Measurements from ENCODE around the gene MKI67.

The MKI67 gene

GRCh38 chr10:128103229-128103714, 23.0 kb downstream of the MKI67 start:
- no peak for DNase-seq (ENCODE audit: extremely low read depth, insufficient read length)
- TF ChIP-seq, protein P1, sequence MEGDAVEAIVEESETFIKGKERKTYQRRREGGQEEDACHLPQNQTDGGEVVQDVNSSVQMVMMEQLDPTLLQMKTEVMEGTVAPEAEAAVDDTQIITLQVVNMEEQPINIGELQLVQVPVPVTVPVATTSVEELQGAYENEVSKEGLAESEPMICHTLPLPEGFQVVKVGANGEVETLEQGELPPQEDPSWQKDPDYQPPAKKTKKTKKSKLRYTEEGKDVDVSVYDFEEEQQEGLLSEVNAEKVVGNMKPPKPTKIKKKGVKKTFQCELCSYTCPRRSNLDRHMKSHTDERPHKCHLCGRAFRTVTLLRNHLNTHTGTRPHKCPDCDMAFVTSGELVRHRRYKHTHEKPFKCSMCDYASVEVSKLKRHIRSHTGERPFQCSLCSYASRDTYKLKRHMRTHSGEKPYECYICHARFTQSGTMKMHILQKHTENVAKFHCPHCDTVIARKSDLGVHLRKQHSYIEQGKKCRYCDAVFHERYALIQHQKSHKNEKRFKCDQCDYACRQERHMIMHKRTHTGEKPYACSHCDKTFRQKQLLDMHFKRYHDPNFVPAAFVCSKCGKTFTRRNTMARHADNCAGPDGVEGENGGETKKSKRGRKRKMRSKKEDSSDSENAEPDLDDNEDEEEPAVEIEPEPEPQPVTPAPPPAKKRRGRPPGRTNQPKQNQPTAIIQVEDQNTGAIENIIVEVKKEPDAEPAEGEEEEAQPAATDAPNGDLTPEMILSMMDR (IDR thresholded peaks at IDR 0.05; ENCODE audit: insufficient read depth, low read length, poor library complexity, severe bottlenecking), result no peak
- no peaks in the 10 kb centered on the region for H3K27me3 ChIP-seq (replicated peaks; ENCODE audit: control insufficient read depth, insufficient read depth, low read length)
- H3K36me3 ChIP-seq (ENCODE audit: control insufficient read depth, insufficient read depth, low read length), result peaks cover 55% of the 10 kb centered on the region
- no peak overlapping the region for H3K4me3 ChIP-seq (replicated peaks; ENCODE audit: low read depth, low read length)

DNA sequence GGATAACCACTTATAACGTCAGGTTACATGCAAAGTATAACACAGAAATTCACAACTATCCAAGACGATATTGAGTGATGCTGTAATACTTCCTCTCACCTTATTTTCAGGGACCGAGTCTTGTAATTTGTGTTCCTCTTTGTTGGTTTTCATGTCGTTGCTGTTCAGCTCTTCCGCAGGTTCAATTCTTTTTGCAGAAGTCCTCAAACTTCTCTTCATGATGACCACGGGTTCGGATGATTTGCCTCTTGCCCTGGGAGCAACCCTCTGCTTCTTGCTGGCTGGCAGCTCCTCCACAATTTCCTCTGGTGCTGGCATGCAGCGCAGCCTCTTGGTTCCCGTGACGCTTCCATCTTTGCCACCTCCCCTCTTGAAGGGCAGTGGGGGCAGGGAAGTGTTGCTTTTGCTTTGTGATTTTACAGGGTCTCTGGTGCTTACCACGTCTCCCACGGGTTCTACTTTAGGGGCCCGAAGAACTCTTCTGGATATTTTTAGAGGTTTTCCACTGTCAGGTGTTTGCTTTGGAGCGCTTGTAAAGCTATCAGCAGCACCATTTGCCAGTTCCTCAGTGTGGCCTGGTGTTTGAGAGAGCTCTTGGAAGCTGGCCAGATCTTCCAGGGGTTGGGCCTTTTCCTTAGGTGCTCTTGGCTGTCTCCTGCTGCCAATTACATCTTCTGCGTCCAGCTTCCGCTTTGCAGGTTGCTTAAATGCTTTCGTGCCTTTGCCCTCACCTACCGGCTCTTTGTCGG, 23.6 kb downstream of the MKI67 start:
- TF ChIP-seq, protein P1 (IDR thresholded peaks at IDR 0.05; ENCODE audit: insufficient read depth, low read length, poor library complexity, severe bottlenecking), result no peak
- H3K27me3 ChIP-seq (replicated peaks; ENCODE audit: control insufficient read depth, insufficient read depth, low read length), result no peaks in the 10 kb centered on the region
- H3K36me3 ChIP-seq (ENCODE audit: control insufficient read depth, insufficient read depth, low read length), result peaks cover 57% of the 10 kb centered on the region

DNA sequence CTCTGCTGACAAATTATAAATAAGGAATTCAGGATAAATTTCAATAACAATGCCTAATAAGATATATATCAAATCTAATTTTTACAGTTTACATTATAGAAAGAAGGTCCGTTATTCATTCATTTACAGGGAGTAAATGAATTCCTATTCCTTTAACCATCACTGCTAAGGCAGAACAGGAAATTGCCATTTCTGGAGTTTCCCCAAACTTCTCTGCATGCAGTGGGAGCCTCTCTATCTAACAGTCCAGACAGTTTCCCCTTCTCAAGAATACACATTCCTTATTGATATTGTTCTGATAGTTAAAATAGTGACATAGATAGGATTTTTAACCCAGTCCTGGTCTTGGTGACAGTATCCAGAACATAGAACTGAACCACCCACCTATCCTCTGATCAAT, 24.3 kb downstream of the MKI67 start:
- TF ChIP-seq, protein P1 (IDR thresholded peaks at IDR 0.05; ENCODE audit: insufficient read depth, low read length, poor library complexity, severe bottlenecking), result no peak
- no peak for DNase-seq (ENCODE audit: extremely low read depth, insufficient read length)
- H3K36me3 ChIP-seq (ENCODE audit: control insufficient read depth, insufficient read depth, low read length), result peaks cover 52% of the 10 kb centered on the region
- H3K4me3 ChIP-seq (replicated peaks; ENCODE audit: low read depth, low read length), result no peak overlapping the region
- H3K27me3 ChIP-seq (replicated peaks; ENCODE audit: control insufficient read depth, insufficient read depth, low read length), result no peaks in the 10 kb centered on the region

More for the DNA sequence above, 23.6 kb downstream of the MKI67 start:
- H3K4me3 ChIP-seq (replicated peaks; ENCODE audit: low read depth, low read length), result no peak overlapping the region
- DNase-seq (ENCODE audit: extremely low read depth, insufficient read length), result no peak

DNA sequence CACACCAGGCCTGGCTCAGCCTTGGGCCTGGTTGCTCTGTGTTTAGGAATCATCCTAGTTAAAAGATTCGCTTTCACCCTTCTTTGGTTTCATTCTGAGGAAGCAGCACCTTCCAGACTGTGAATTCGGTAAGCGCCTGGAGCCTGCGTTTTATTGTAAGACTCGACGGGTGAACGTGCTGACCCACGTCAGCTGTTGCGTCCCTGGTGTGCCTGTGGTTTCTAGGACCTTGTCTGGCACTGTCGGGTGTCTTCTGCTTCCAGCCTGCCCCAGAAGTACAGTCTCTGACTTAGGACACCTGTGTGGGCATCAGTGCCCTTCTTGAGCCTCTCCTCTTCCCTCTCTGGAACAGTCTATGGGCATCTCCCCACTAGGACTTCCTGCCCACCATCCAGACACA, 26.3 kb downstream of the MKI67 start:
- TF ChIP-seq, protein P1 (IDR thresholded peaks at IDR 0.05; ENCODE audit: insufficient read depth, low read length, poor library complexity, severe bottlenecking), result no peak
- Histone ChIP-seq H3K4me3 (replicated peaks; ENCODE audit: low read depth, low read length) (no peak overlapping the region), H3K36me3 (ENCODE audit: control insufficient read depth, insufficient read depth, low read length) (peaks cover 37% of the 10 kb centered on the region), H3K27me3 (replicated peaks; ENCODE audit: control insufficient read depth, insufficient read depth, low read length) (no peaks in the 10 kb centered on the region)
- DNase-seq (ENCODE audit: extremely low read depth, insufficient read length), result no peak

GRCh38 chr10:128098631-128099030, 27.6 kb downstream of the MKI67 start:
- Histone ChIP-seq H3K36me3 (ENCODE audit: control insufficient read depth, insufficient read depth, low read length) (peaks cover 28% of the 10 kb centered on the region), H3K4me3 (replicated peaks; ENCODE audit: low read depth, low read length) (no peak overlapping the region), H3K27me3 (replicated peaks; ENCODE audit: control insufficient read depth, insufficient read depth, low read length) (no peaks in the 10 kb centered on the region)
- TF ChIP-seq, protein P1 (IDR thresholded peaks at IDR 0.05; ENCODE audit: insufficient read depth, low read length, poor library complexity, severe bottlenecking), result no peak
- DNase-seq (ENCODE audit: extremely low read depth, insufficient read length), result no peak
